HEK293 (cell line): ENCODE results near the gene PYGO2.

Source experiments
- CTCF ChIA-PET: fragments of 350-600 bp; formaldehyde crosslinking; extraction: SDS; loops from one replicate; lab custom pipeline; 2021; ENCODE audit warnings: antibody characterized with exemption; lab: Yijun Ruan, JAX
- POLR2A ChIA-PET: fragments of 300-600 bp; formaldehyde crosslinking; extraction: SDS; loops from one replicate; lab custom pipeline; 2020; ENCODE audit warnings: antibody characterized with exemption, inconsistent platforms; lab: Yijun Ruan, JAX
- H3K27ac ChIP-seq: fragments of 200-500 bp; sonication (Bioruptor generic); 2 replicates; pipeline ENCODE4 v1.5.1; 2014; ENCODE audit warnings: low read depth, low read length, control low read depth, inconsistent platforms; ENCODE audit errors: extremely low read depth
- H3K36me3 ChIP-seq, 2 experiments: fragments of 200-500 bp in 1 of 2; sonication (Bioruptor generic) in 1 of 2; 1 replicate in 1 of 2; 2 replicates in 1 of 2; pipeline ENCODE4 v1.5.1; 2014 to 2017; ENCODE audit warnings: inconsistent platforms in 2 of 2, low read length in 2 of 2; ENCODE audit not compliant: control insufficient read depth in 2 of 2, insufficient read depth in 1 of 2
- H3K4me1 ChIP-seq: fragments of 200-500 bp; sonication (Bioruptor generic); 2 replicates; pipeline ENCODE4 v1.5.1; 2014; ENCODE audit warnings: mild to moderate bottlenecking, low read length, inconsistent platforms; ENCODE audit not compliant: control insufficient read depth, insufficient read depth
- H3K4me3 ChIP-seq: 2 replicates; pipeline ENCODE4 v1.5.1; 2011; ENCODE audit warnings: low read depth, mild to moderate bottlenecking, control low read depth, low read length, moderate library complexity
- H3K9me3 ChIP-seq: fragments of 200-500 bp; sonication (Bioruptor generic); 2 replicates; pipeline ENCODE4 v1.5.1; 2014; ENCODE audit warnings: low read depth, low read length, inconsistent platforms; ENCODE audit not compliant: control insufficient read depth, insufficient read depth
- GLIS1 ChIP-seq: fragments of 450-650 bp; formaldehyde crosslinking; IDR thresholded peaks from 2 replicates; pipeline ENCODE4 v1.5.1; 2016; ENCODE audit warnings: missing biosample characterization, missing genetic modification characterization
- GLIS2 ChIP-seq: fragments of 450-650 bp; formaldehyde crosslinking; IDR thresholded peaks from 2 replicates; pipeline ENCODE4 v1.5.1; 2016; ENCODE audit warnings: missing biosample characterization, missing genetic modification characterization
- PRDM1 ChIP-seq: fragments of 450-650 bp; formaldehyde crosslinking; IDR thresholded peaks from 2 replicates; pipeline ENCODE4; 2016; ENCODE audit warnings: missing biosample characterization, missing genetic modification characterization
- ZFP3 ChIP-seq: fragments of 450-650 bp; formaldehyde crosslinking; IDR thresholded peaks from 2 replicates; pipeline ENCODE4 v1.5.1; 2016; ENCODE audit warnings: low read depth, missing biosample characterization, missing genetic modification characterization
- ZNF146 ChIP-seq: fragments of 450-650 bp; formaldehyde crosslinking; IDR thresholded peaks from 2 replicates; pipeline ENCODE4 v1.5.1; 2016; ENCODE audit warnings: missing biosample characterization, missing genetic modification characterization
- ZSCAN30 ChIP-seq: fragments of 450-650 bp; IDR thresholded peaks from 2 replicates; pipeline ENCODE4 v1.5.1; 2018; ENCODE audit warnings: missing biosample characterization, mild to moderate bottlenecking, missing genetic modification characterization, moderate library complexity
- TF ChIP-seq, protein P1 (sequence below): fragments of 450-650 bp; formaldehyde crosslinking; IDR thresholded peaks from 2 replicates; pipeline ENCODE4 v1.5.1; 2016; ENCODE audit warnings: missing biosample characterization, missing genetic modification characterization
- TF ChIP-seq, protein P2 (sequence below): fragments of 450-650 bp; formaldehyde crosslinking; IDR thresholded peaks from 2 replicates; pipeline ENCODE4 v1.5.1; 2017; ENCODE audit warnings: missing biosample characterization, missing genetic modification characterization
- TF ChIP-seq, protein P3 (sequence below): fragments of 450-650 bp; formaldehyde crosslinking; IDR thresholded peaks from 2 replicates; pipeline ENCODE4 v1.5.1; 2016; ENCODE audit warnings: missing biosample characterization, missing genetic modification characterization

Gene PYGO2

DNA sequence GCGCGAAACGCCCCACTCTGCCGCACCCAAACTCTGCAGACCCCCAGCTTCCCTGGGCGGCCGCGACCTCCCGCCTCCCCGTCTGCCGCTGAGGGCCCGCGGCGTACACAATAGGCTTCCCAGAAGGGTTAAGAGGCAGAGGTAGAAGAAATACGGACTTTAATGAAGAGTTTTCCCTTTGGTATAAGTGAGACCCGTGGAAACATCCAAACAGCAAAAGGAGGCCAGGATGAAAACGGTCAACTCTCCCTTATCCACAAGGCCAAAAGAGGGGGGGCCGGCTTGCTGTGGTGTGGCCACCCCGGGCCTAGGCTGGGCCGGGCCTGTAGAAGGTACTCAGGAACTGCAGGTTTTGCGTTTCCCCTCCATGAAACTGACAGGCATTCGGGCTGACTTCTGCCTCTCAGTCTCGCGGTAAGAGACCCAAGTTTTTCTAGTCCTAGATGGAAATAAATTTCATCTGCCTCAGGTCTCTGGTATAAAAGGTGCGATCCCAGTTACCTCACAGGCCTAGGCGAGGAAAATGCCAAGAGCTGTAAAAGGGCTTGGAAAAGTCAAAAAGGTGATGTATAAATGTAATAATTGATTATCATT lies 671 bp upstream of the PYGO2 start (continued):
- TF ChIP-seq, protein P1, sequence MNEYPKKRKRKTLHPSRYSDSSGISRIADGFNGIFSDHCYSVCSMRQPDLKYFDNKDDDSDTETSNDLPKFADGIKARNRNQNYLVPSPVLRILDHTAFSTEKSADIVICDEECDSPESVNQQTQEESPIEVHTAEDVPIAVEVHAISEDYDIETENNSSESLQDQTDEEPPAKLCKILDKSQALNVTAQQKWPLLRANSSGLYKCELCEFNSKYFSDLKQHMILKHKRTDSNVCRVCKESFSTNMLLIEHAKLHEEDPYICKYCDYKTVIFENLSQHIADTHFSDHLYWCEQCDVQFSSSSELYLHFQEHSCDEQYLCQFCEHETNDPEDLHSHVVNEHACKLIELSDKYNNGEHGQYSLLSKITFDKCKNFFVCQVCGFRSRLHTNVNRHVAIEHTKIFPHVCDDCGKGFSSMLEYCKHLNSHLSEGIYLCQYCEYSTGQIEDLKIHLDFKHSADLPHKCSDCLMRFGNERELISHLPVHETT (tag by site-specific recombination): no peak
- TF ChIP-seq, protein P2, sequence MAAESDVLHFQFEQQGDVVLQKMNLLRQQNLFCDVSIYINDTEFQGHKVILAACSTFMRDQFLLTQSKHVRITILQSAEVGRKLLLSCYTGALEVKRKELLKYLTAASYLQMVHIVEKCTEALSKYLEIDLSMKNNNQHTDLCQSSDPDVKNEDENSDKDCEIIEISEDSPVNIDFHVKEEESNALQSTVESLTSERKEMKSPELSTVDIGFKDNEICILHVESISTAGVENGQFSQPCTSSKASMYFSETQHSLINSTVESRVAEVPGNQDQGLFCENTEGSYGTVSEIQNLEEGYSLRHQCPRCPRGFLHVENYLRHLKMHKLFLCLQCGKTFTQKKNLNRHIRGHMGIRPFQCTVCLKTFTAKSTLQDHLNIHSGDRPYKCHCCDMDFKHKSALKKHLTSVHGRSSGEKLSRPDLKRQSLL: no peak
- peak; percentile 11; the same call in 1 of the 2 replicates for TF ChIP-seq GLIS1 (tag by site-specific recombination)

DNA sequence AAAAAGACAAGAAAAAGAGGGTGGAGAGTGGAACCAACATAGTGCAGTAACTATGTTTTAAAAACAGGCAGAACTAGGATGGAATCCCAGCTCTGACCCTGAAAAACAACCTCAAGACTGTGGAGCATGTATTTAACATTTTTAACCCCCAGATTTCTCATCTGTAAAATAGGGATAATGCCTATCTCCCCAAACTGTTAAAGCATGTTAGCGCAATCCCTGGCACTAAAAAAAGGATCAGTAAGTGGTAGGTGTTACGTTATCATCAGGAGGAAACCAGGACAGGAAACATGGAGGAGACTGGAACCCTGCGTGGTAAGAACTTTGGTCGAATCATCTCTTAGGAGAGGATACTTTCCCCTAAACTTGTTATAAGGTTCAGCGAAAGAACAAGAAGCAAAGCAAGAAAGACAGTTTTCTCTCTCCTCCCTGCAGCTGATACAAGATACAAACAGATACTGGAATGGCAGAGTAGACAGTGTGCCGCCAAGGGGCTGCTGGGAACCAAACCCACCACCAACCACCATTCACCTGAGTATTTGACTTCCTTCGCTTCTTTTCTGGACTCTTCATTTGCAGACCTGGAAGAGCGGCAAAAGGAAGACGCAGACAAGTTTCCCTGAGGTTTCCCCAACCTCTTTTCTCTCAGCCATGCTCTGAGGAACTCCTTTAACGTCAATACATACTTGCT lies 991 bp downstream of the PYGO2 start:
- Histone ChIP-seq H3K4me1 (peaks cover 10% of the 10 kb centered on the region), H3K9me3 (no peaks in the 10 kb centered on the region), H3K27ac (peak overlapping the region; percentile 94), H3K36me3 (peaks cover 3 to 49% of the 10 kb centered on the region in 2 experiments), H3K4me3 (peak overlapping the region; percentile 90)
- CTCF ChIA-PET: interaction anchor here (0.6 to 2.5 kb wide), 10 partner anchors 9 to 57 kb away, joined by 3 to 16 read pairs (median 5); partner anchors contain the start of genes FLAD1, LENEP and PMVK
- TF ChIP-seq ZFP3 (tag by site-specific recombination): no peak
- TF ChIP-seq PRDM1 (tag by site-specific recombination): peak; percentile 62
- TF ChIP-seq, all 188 proteins: peak for 1
- POLR2A ChIA-PET: interaction anchor here (0.7 to 2.9 kb wide), 10 partner anchors 9 to 492 kb away, joined by 3 to 69 read pairs (median 5); partner anchors contain the start of genes FLAD1, PMVK and SHC1

DNA sequence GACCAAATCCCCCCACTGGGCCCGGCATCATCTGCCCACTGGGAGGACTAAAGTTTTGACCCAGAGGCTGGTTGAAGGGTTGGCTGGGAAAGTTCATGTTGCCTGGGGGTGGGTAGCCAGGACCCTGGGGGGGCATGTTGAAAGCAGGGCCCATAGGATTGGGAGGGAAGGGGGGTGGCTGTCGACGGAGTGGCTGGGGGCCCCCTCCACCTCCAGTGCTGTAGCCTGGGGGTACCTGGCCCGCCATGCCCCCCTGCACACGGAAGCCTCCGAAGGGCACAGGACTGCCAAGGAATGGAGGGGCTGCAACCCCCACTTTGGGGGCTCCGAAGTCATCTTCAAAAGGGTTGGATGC lies 2.2 kb downstream of the PYGO2 start:
- no peak overlapping the region for H3K27ac ChIP-seq
- POLR2A ChIA-PET: no interaction called here
- no peaks in the 10 kb centered on the region for H3K9me3 ChIP-seq
- CTCF ChIA-PET: interaction anchor here (0.7 kb wide), 1 partner anchor 55 kb away, joined by 3 read pairs; no protein-coding TSS in a partner anchor
- TF ChIP-seq ZNF146 (tag by site-specific recombination) (no peak), GLIS2 (tag by site-specific recombination) (0 out of 2 replicates have a peak, but pooled peaks have one; percentile 39)
- peaks cover 3 to 38% of the 10 kb centered on the region in 2 experiments for H3K36me3 ChIP-seq
- no peak overlapping the region for H3K4me3 ChIP-seq
- H3K4me1 ChIP-seq: peaks cover 10% of the 10 kb centered on the region

DNA sequence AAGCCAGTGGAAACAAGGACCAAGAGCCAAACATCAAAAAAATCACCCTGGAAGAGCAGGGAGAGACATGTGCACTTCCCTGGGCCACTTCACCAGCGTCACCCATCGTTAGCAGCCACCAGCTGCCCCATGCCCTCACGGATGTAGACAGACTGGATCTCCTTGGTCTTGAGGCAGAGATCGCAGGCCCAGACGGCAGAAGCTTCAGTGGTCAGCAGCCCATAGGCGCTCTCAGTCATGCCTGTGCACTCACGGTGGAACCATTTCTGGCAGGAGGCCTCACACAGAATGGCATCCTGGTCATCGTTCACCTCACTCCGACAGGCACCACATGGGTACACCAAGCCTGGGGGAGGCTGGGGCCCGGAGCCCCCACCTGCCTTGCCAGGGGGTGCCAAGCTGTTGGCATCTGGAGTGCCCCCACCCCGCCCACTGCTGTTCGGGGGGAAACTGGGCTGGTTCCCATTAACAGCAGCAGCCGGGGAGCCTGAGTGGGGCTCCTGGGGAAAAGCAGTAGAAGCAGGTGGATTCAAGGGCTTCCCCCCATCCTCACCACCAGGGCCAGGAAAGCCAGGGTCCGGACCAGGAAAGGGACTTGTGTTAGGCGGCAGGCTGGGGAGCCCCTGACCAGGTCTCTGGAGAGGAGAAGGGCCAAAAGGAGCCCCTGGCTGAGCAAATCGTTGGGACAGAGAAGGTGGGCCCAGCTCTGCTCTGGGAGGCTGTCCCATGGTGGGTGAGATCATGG lies 2.7 kb downstream of the PYGO2 start:
- Histone ChIP-seq H3K9me3 (no peaks in the 10 kb centered on the region), H3K4me3 (no peak overlapping the region), H3K36me3 (peaks cover 3 to 32% of the 10 kb centered on the region in 2 experiments), H3K27ac (no peak overlapping the region)
- POLR2A ChIA-PET: interaction anchor here (3.9 kb wide), 1 partner anchor 13 kb away, joined by 41 read pairs; the partner anchor contains the start of gene SHC1
- no peak for TF ChIP-seq ZSCAN30
- TF ChIP-seq, protein P3, sequence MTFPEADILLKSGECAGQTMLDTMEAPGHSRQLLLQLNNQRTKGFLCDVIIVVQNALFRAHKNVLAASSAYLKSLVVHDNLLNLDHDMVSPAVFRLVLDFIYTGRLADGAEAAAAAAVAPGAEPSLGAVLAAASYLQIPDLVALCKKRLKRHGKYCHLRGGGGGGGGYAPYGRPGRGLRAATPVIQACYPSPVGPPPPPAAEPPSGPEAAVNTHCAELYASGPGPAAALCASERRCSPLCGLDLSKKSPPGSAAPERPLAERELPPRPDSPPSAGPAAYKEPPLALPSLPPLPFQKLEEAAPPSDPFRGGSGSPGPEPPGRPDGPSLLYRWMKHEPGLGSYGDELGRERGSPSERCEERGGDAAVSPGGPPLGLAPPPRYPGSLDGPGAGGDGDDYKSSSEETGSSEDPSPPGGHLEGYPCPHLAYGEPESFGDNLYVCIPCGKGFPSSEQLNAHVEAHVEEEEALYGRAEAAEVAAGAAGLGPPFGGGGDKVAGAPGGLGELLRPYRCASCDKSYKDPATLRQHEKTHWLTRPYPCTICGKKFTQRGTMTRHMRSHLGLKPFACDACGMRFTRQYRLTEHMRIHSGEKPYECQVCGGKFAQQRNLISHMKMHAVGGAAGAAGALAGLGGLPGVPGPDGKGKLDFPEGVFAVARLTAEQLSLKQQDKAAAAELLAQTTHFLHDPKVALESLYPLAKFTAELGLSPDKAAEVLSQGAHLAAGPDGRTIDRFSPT (tag by site-specific recombination): 0 out of 2 replicates have a peak, but pooled peaks have one; percentile 36
- TF ChIP-seq, all 188 proteins: peak for 1
- CTCF ChIA-PET: interaction anchor here (0.6 kb wide), 1 partner anchor 210 kb away, joined by 3 read pairs; no protein-coding TSS in a partner anchor
- peaks cover 10% of the 10 kb centered on the region for H3K4me1 ChIP-seq
